ENCODE measurements around the gene SNAPC5. TPM values are rescaled to one million over a fixed set of nuclear protein-coding genes. Genes with fewer than 3 reads are reported as not detected.

Gene SNAPC5
- total and polyA plus RNA-seq, 2 of the 8 experiments (the other 6 are each of a cell fraction or from before 2014, with no cell fraction given): 18.7 to 23.1 TPM

DNA sequence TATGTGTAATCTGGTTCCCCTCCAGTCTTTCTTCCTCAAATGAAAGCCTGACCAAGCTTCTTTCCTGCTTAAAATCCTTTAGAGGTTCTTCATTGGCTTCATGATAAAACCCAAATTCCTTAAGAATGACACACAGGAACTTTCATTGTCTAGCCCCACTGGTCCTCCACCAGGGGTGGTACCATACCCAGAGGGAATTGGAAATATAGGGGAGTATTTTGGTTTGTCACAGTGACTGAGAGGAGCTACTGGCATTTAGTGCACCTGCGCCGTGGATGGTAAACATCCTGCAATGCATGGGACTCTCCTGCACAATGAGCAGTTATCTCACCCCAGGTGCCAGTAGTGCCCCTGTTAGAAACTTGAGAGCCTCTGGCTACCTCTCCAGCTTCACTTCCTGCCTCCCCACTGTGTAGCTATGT is 18.4 kb upstream of the SNAPC5 start:
- FAIRE-seq (no peak), DNase-seq (ENCODE audit: low read depth in 1 of 2, low spot score in 2 of 2) (no peak)
- Histone ChIP-seq H2BK5ac (ENCODE audit: low read depth, low read length) (no peak overlapping the region), H4K5ac (ENCODE audit: insufficient read length, low read depth, low read length) (no peak overlapping the region), H3K4me1 (replicated peaks in 1 of 4; ENCODE audit: control insufficient read depth in 3 of 4, insufficient read depth in 4 of 4, low read length in 3 of 4) (no peaks in the 10 kb centered on the region), H3K23ac (ENCODE audit: insufficient read length) (no peak overlapping the region), H3K36me3 (ENCODE audit: control insufficient read depth in 2 of 4, insufficient read depth in 4 of 4, low read length in 3 of 4) (peaks cover 4 to 52% (median 25%) of the 10 kb centered on the region in 4 experiments), H3K4me3 (ENCODE audit: extremely low read depth in 1 of 4, insufficient read depth in 2 of 4, low read depth in 3 of 4, low read length in 4 of 4) (no peak overlapping the region), H3K9me3 (ENCODE audit: insufficient read depth in 2 of 2, low read depth in 1 of 2, low read length in 1 of 2) (no peaks in the 10 kb centered on the region), H2BK15ac (ENCODE audit: low read length) (no peak overlapping the region), H2AFZ (ENCODE audit: low read length) (no peak overlapping the region), H3K18ac (ENCODE audit: extremely low read depth, low read length) (no peak overlapping the region), H3K4me2 (ENCODE audit: insufficient read depth in 1 of 2, low read depth in 2 of 2, low read length in 2 of 2) (no peak overlapping the region), H2AK5ac (ENCODE audit: low read depth, low read length) (no peak overlapping the region), H3K23me2 (ENCODE audit: low read depth, low read length) (no peaks in the 10 kb centered on the region), H2BK20ac (ENCODE audit: low read length) (no peak overlapping the region), H3K79me1 (ENCODE audit: low read depth, low read length) (no peaks in the 10 kb centered on the region), H3K56ac (replicated peaks; ENCODE audit: insufficient read length, low read depth, low read length) (no peak overlapping the region), H2BK120ac (replicated peaks; ENCODE audit: low read depth, low read length) (no peak overlapping the region), H3K27me3 (replicated peaks in 1 of 4; ENCODE audit: control insufficient read depth in 3 of 4, extremely low read depth in 1 of 4, insufficient read depth in 3 of 4, low read length in 3 of 4) (no peaks in the 10 kb centered on the region), H4K8ac (ENCODE audit: extremely low read depth, insufficient read depth, low read length) (no peak overlapping the region), H3K9ac (replicated peaks in 1 of 4; ENCODE audit: extremely low read depth in 1 of 4, low read depth in 3 of 4, low read length in 3 of 4) (no peak overlapping the region), H3K4ac (replicated peaks; ENCODE audit: insufficient read length, low read depth, low read length) (no peak overlapping the region), H3K27ac (ENCODE audit: low read depth, low read length) (no peak overlapping the region), H2BK12ac (ENCODE audit: low read depth, low read length) (no peak overlapping the region), H3K79me2 (ENCODE audit: control insufficient read depth in 1 of 2, insufficient read depth in 2 of 2, low read length in 2 of 2) (no peaks in the 10 kb centered on the region), H3K14ac (ENCODE audit: insufficient read length) (no peak overlapping the region), H4K20me1 (replicated peaks in 1 of 2; ENCODE audit: control insufficient read depth in 1 of 2, insufficient read depth in 2 of 2, low read length in 2 of 2) (peaks cover 2% of the 10 kb centered on the region in 2 experiments), H4K91ac (replicated peaks; ENCODE audit: insufficient read length, low read length) (no peak overlapping the region)
- ChIA-PET POLR2A (ENCODE audit: partially characterized antibody) (interaction anchor here (1.4 to 4.5 kb wide), 4 partner anchors 9 to 22 kb away, joined by 3 to 52 read pairs (median 6); partner anchors contain the start of genes RPL4 and ZWILCH), CTCF (ENCODE audit: partially characterized antibody) (interaction anchor here (0.9 kb wide), 1 partner anchor 34 kb away, joined by 4 read pairs; no protein-coding TSS in a partner anchor)
- 97% methylated on average over 2 of the region's 2 CpGs; no CpG with 5 or more reads in 1 of the 2 experiments for WGBS, 2 experiments (ENCODE audit: extremely low coverage in 1 of 2, insufficient coverage in 1 of 2, insufficient read length in 1 of 2, insufficient replicate concordance in 2 of 2, low coverage in 1 of 2, low lambda C conversion rate in 2 of 2, missing lambda C conversion rate in 1 of 2)
- TF ChIP-seq SIRT6 (IDR thresholded peaks at IDR 0.05; ENCODE audit: low read length) (no peak), CEBPB (IDR thresholded peaks at IDR 0.05; ENCODE audit: low read depth, low read length) (no peak), CHD2 (IDR thresholded peaks at IDR 0.05; ENCODE audit: low read length) (no peak), ASH2L (IDR thresholded peaks at IDR 0.05; ENCODE audit: low read length) (no peak), PHF8 (conservative IDR thresholded peaks at IDR 0.05; ENCODE audit: low read depth, low read length) (no peak), RXRA (IDR thresholded peaks at IDR 0.05; ENCODE audit: insufficient read depth, low read depth, low read length) (no peak), CBX8 (IDR thresholded peaks at IDR 0.05; ENCODE audit: borderline replicate concordance, low read depth, low read length) (no peak), TCF12 (IDR thresholded peaks at IDR 0.05; ENCODE audit: low read depth, low read length) (no peak), EP300 (IDR thresholded peaks at IDR 0.05; ENCODE audit: borderline replicate concordance in 1 of 2, low read depth in 2 of 2, low read length in 2 of 2) (no peak), JUND (IDR thresholded peaks at IDR 0.05; ENCODE audit: low read length) (no peak), KDM5A (IDR thresholded peaks at IDR 0.05; ENCODE audit: low read length) (no peak), RBBP5 (IDR thresholded peaks at IDR 0.05; ENCODE audit: borderline replicate concordance, low read depth, low read length) (no peak), HDAC2 (IDR thresholded peaks at IDR 0.05; ENCODE audit: borderline replicate concordance in 1 of 2, low read depth in 2 of 2, low read length in 2 of 2) (no peak), SRF (IDR thresholded peaks at IDR 0.05; ENCODE audit: low read depth, low read length) (no peak), CBX5 (IDR thresholded peaks at IDR 0.05; ENCODE audit: low read depth, low read length) (no peak)
